Body of pancreas (tissue), 4 donors: ENCODE results near the gene HTR1E. TPM values are rescaled to one million over a fixed set of nuclear protein-coding genes. Genes with fewer than 3 reads are reported as not detected.
A peak's percentile ranks its signal among the peaks of the same experiment; 100 is the strongest.
"Not testable (repeated sequence)": the region's sequence is repeated elsewhere in the genome, so short reads cannot be mapped to it uniquely, and the experiment has no call there.

Experiments used
- ATAC-seq: fragments of 150-250 bp; one replicate; pipeline ENCODE4 v1.9.1; 2016
- DNase-seq, 4 donors: peaks; one replicate each; pipeline ENCODE4 v3.0.0-alpha.2; 2019
- H3K27ac ChIP-seq, 4 donors: fragments of 200-600 bp; sonication (generic); 1 replicate in 3 of 4; 2 replicates in 1 of 4; pipeline versions ENCODE4 v1.5.1 to v1.6.1; 2016 to 2019; ENCODE audit warnings: mild to moderate bottlenecking in 1 of 4, mixed read lengths in 1 of 4, moderate library complexity in 1 of 4
- H3K27me3 ChIP-seq, 2 donors: fragments of 200-600 bp; sonication (generic); one replicate each; pipeline ENCODE4 v1.6.0; 2016; ENCODE audit warnings: mild to moderate bottlenecking in 1 of 2
- H3K36me3 ChIP-seq, 2 donors: fragments of 200-600 bp; sonication (generic); replicated peaks in 1 of 2; 2 replicates each; pipeline ENCODE4 v1.5.1; 2016; ENCODE audit warnings: low read depth in 2 of 2; ENCODE audit not compliant: insufficient read depth in 1 of 2
- H3K4me1 ChIP-seq: fragments of 200-600 bp; sonication (generic); one replicate; pipeline ENCODE4 v1.6.0; 2016
- H3K4me3 ChIP-seq, 2 donors: fragments of 200-600 bp; sonication (generic); 1 replicate in 1 of 2; 2 replicates in 1 of 2; pipeline ENCODE4 v1.5.1; 2016 to 2019
- H3K9me3 ChIP-seq, 3 donors: fragments of 200-600 bp; sonication (generic); 1 replicate in 2 of 3; 2 replicates in 1 of 3; pipeline ENCODE4 v1.5.1; 2016
- CTCF ChIP-seq, 7 experiments: fragments of 450-650 bp in 4 of 7; fragments of 200-600 bp in 3 of 7; sonication (generic) in 3 of 7; IDR thresholded peaks; one replicate each; pipeline ENCODE4 v1.5.1; 2016 to 2019; ENCODE audit warnings: antibody characterized with exemption in 7 of 7
- POLR2A ChIP-seq, 3 donors: fragments of 450-650 bp; IDR thresholded peaks; one replicate each; pipeline ENCODE4 v1.6.1; 2016; ENCODE audit warnings: antibody characterized with exemption in 3 of 3, mild to moderate bottlenecking in 2 of 3
- WGBS, 2 donors: methylation state at CpG; one replicate each; pipeline ENCODE4 v1.1.5; 2017; 5-methylcytosine and 5-hydroxymethylcytosine counted together
- intact Hi-C: fragments of 100-400 bp; cut with DNase I; formaldehyde crosslinking; loops from one replicate; pipeline ENCODE4 v1.15.1; 2023
- total RNA-seq, 2 donors: library from RNA; depleted of rRNA; stranded (reverse); fragments of >200 nt; gene quantifications; one replicate each; pipeline ENCODE4 v1.1.0, GENCODE V29; 2016

HTR1E gene
- not detected for total RNA-seq

GRCh38 chr6:86937219-86938079 is at the start of gene HTR1E:
HTR1E (plus strand) TSS chr6:86937528; CDS start chr6:87015335, 77,807 bp downstream.
- Histone ChIP-seq H3K27ac (peak within 1 kb of the TSS in 1 of 4 donors; percentile 59), H3K27me3 (no peaks in the 10 kb centered on the region), H3K36me3 (no peaks in the 10 kb centered on the region), H3K4me1 (peaks cover 8% of the 10 kb centered on the region), H3K4me3 (peak within 1 kb of the TSS in 1 of 2 donors; percentile 2), H3K9me3 (no peaks in the 10 kb centered on the region)
- TF ChIP-seq CTCF (IDR thresholded peaks at IDR 0.05) (peak; percentile 40 to 75 (median 64)), POLR2A (IDR thresholded peaks at IDR 0.05) (no peak)
- DNase-seq (peak; percentile 63 to 82 (median 68)), ATAC-seq (peak; percentile 86)
- WGBS, 2 donors = 1 to 2% methylated on average over 31 to 55 of the region's 55 CpGs
- intact Hi-C loops = no loop called here

- Histone ChIP-seq H3K27me3 (no peaks in the 10 kb centered on the region), H3K9me3 (no peaks in the 10 kb centered on the region), H3K4me3 (no peak overlapping the region), H3K36me3 (no peaks in the 10 kb centered on the region), H3K4me1 (no peaks in the 10 kb centered on the region), H3K27ac (no peak overlapping the region)
- intact Hi-C loops = no loop called here
- DNase-seq = no peak
- WGBS, 2 donors = 43% methylated on average over 4 of the region's 4 CpGs
- no peak for TF ChIP-seq POLR2A (IDR thresholded peaks at IDR 0.05)
- no peak for TF ChIP-seq CTCF (IDR thresholded peaks at IDR 0.05)
- ATAC-seq = no peak
These were observed 49.0 kb upstream of the HTR1E start for GRCh38 chr6:86888301-86888700.

GRCh38 chr6:86897265-86897664 is 40.1 kb upstream of the HTR1E start:
- 84% methylated on average over 8 of the region's 8 CpGs for WGBS, 2 donors
- H3K27ac ChIP-seq, DNase-seq, ATAC-seq, H3K4me3 ChIP-seq, H3K27me3 ChIP-seq, intact Hi-C loops, H3K9me3 ChIP-seq, H3K4me1 ChIP-seq, H3K36me3 ChIP-seq: not testable (repeated sequence)

- Histone ChIP-seq H3K27me3 (no peaks in the 10 kb centered on the region), H3K36me3 (no peaks in the 10 kb centered on the region), H3K27ac (no peak overlapping the region), H3K9me3 (no peaks in the 10 kb centered on the region), H3K4me1 (peaks cover 7% of the 10 kb centered on the region), H3K4me3 (no peak overlapping the region)
- intact Hi-C loops = no loop called here
- WGBS, 2 donors = 75 to 83% methylated on average over 2 of the region's 2 CpGs
- DNase-seq (no peak), ATAC-seq (no peak)
- no peak for TF ChIP-seq POLR2A (IDR thresholded peaks at IDR 0.05)
- no peak for TF ChIP-seq CTCF (IDR thresholded peaks at IDR 0.05)
These were observed 23.5 kb upstream of the HTR1E start for GRCh38 chr6:86913795-86914194.

- 63 to 68% methylated on average over 2 of the region's 2 CpGs for WGBS, 2 donors
- intact Hi-C loops = no loop called here
- Histone ChIP-seq H3K9me3 (no peaks in the 10 kb centered on the region), H3K36me3 (no peaks in the 10 kb centered on the region), H3K4me1 (peaks cover 7% of the 10 kb centered on the region), H3K4me3 (no peak overlapping the region), H3K27ac (no peak overlapping the region), H3K27me3 (no peaks in the 10 kb centered on the region)
- ATAC-seq (no peak), DNase-seq (no peak)
- TF ChIP-seq CTCF (IDR thresholded peaks at IDR 0.05) (no peak), POLR2A (IDR thresholded peaks at IDR 0.05) (no peak)
These were observed 20.9 kb upstream of the HTR1E start for GRCh38 chr6:86916393-86916792.

- ATAC-seq, H3K27ac ChIP-seq, H3K27me3 ChIP-seq, intact Hi-C loops, DNase-seq, H3K9me3 ChIP-seq, H3K4me1 ChIP-seq, H3K36me3 ChIP-seq, H3K4me3 ChIP-seq: not testable (repeated sequence)
- WGBS, 2 donors = 76 to 87% methylated on average over 2 of the region's 2 CpGs
These were observed 10.2 kb upstream of the HTR1E start for GRCh38 chr6:86927138-86927537.

- intact Hi-C loops, DNase-seq, H3K4me1 ChIP-seq, H3K27me3 ChIP-seq, H3K9me3 ChIP-seq, H3K4me3 ChIP-seq, H3K27ac ChIP-seq, H3K36me3 ChIP-seq, ATAC-seq: not testable (repeated sequence)
- WGBS, 2 donors = 90 to 96% methylated on average over 11 of the region's 11 CpGs
These were observed 9.5 kb upstream of the HTR1E start for GRCh38 chr6:86927859-86928258.
